CD4-positive, alpha-beta T cell (primary cell): ENCODE data around the gene PROX2. TPM values are rescaled to one million over a fixed set of nuclear protein-coding genes. Genes with fewer than 3 reads are reported as not detected.

ENCODE experiments used
- ATAC-seq: fragments of 200-7000 bp; cut with Tn5 transposase; one replicate; pipeline ENCODE4 v1.10.0; 2022; ENCODE audit warnings: mild to moderate bottlenecking; ENCODE audit not compliant: poor library complexity
- CTCF ChIA-PET: fragments of 350-600 bp; sonication (Branson Sonifier 250); formaldehyde crosslinking; loops from one replicate; lab custom pipeline; 2021; ENCODE audit warnings: antibody characterized with exemption, inconsistent platforms; lab: Charles Lee
- POLR2A ChIA-PET: fragments of 350-600 bp; sonication (Branson Sonifier 250); formaldehyde crosslinking; loops from one replicate; lab custom pipeline; 2021; ENCODE audit warnings: antibody characterized with exemption, inconsistent platforms; lab: Charles Lee
- DNase-seq, 14 experiments: peaks; one replicate each; pipeline ENCODE4 v3.0.0-alpha.2; 2013 to 2020; ENCODE audit warnings: mixed read lengths in 2 of 14
- H3K27ac ChIP-seq, 2 donors: one replicate each; pipeline versions ENCODE4 v1.5.1 to v1.7.0; 2013; ENCODE audit warnings: low read length in 2 of 2, low read depth in 1 of 2, mild to moderate bottlenecking in 1 of 2
- H3K27me3 ChIP-seq, 2 experiments: 1 replicate in 1 of 2; 2 replicates in 1 of 2; pipeline versions ENCODE4 v1.6.1 to v1.7.0; 2013; ENCODE audit warnings: low read length in 2 of 2, control low read depth in 1 of 2, mild to moderate bottlenecking in 1 of 2, moderate library complexity in 1 of 2; ENCODE audit not compliant: insufficient read depth in 2 of 2, control insufficient read depth in 1 of 2
- H3K36me3 ChIP-seq: one replicate; pipeline ENCODE4 v1.6.1; 2013; ENCODE audit warnings: low read length, control low read depth; ENCODE audit not compliant: insufficient read depth
- H3K4me1 ChIP-seq: one replicate; pipeline ENCODE4 v1.6.1; 2013; ENCODE audit warnings: low read length, control low read depth; ENCODE audit not compliant: insufficient read depth
- H3K4me3 ChIP-seq: one replicate; pipeline ENCODE4 v1.5.1; 2013; ENCODE audit warnings: mild to moderate bottlenecking, low read length, moderate library complexity
- H3K9me3 ChIP-seq, 2 experiments: 1 replicate in 1 of 2; 2 replicates in 1 of 2; pipeline versions ENCODE4 v1.6.1 to v1.7.0; 2013; ENCODE audit warnings: low read length in 2 of 2, mild to moderate bottlenecking in 2 of 2, control low read depth in 1 of 2, moderate library complexity in 1 of 2; ENCODE audit not compliant: control insufficient read depth in 1 of 2, insufficient read depth in 1 of 2
- H3K27ac Mint-ChIP-seq: one replicate; pipeline ENCODE4 v1.8.0; 2020; ENCODE audit warnings: mixed read lengths
- H3K27me3 Mint-ChIP-seq: one replicate; pipeline ENCODE4 v1.8.0; 2021; ENCODE audit warnings: mixed read lengths
- H3K36me3 Mint-ChIP-seq: one replicate; pipeline ENCODE4 v1.8.0; 2021; ENCODE audit warnings: low read depth, mixed read lengths
- H3K4me1 Mint-ChIP-seq: one replicate; pipeline ENCODE4 v1.8.0; 2021; ENCODE audit warnings: low read depth, mixed read lengths
- H3K4me3 Mint-ChIP-seq: one replicate; pipeline ENCODE4 v1.8.0; 2020; ENCODE audit warnings: mild to moderate bottlenecking, mixed read lengths
- H3K9me3 Mint-ChIP-seq: one replicate; pipeline ENCODE4 v1.8.0; 2020; ENCODE audit warnings: mixed read lengths
- CTCF ChIP-seq: fragments of 200-600 bp; IDR thresholded peaks from one replicate; pipeline ENCODE4 v1.8.0; 2022; ENCODE audit warnings: antibody characterized with exemption, mild to moderate bottlenecking
- intact Hi-C, 2 experiments: fragments of 100-400 bp; cut with DNase I in 1 of 2; cut with micrococcal nuclease in 1 of 2; formaldehyde crosslinking; loops; one replicate each; pipeline versions ENCODE4 v1.15.1 to v1.9.0; 2023 to 2025; cut with DNase I, micrococcal nuclease
- total RNA-seq, 174 experiments: library from RNA in 2 of 174; stranded (reverse) in 2 of 174; gene quantifications; one replicate each; pipeline ENCODE4 v1.2.3 and lab custom pipeline; 2021 to 2026

PROX2 gene
- total RNA-seq, 2 experiments from 2014 or later, result 0.25 TPM; not detected in 1

GRCh38 chr14:74909501-74909900 lies 33.6 kb upstream of the PROX2 start:
- Histone ChIP-seq H3K36me3 (peaks cover 11% of the 10 kb centered on the region), H3K9me3 (no peaks in the 10 kb centered on the region), H3K4me3 (no peak overlapping the region), H3K27me3 (no peaks in the 10 kb centered on the region), H3K27ac (no peak overlapping the region), H3K4me1 (peaks cover 13% of the 10 kb centered on the region)
- Mint-ChIP-seq H3K4me3 (no peak overlapping the region), H3K36me3 (peaks cover 10% of the 10 kb centered on the region), H3K9me3 (no peaks in the 10 kb centered on the region), H3K27ac (no peak overlapping the region), H3K27me3 (no peaks in the 10 kb centered on the region), H3K4me1 (peaks cover 5% of the 10 kb centered on the region)
- intact Hi-C loops, result no loop called here
- no peak for DNase-seq
- ATAC-seq, result no peak
- ChIA-PET POLR2A (interaction anchor here (1.2 kb wide), 1 partner anchor 49 kb away, joined by 4 read pairs; no protein-coding TSS in a partner anchor), CTCF (no interaction called here)
- TF ChIP-seq CTCF, result no peak

- ChIA-PET POLR2A (interaction anchor here (1.1 to 1.2 kb wide), 2 partner anchors 18 to 48 kb away, joined by 3 to 4 read pairs; no protein-coding TSS in a partner anchor), CTCF (no interaction called here)
- Mint-ChIP-seq H3K27me3 (no peaks in the 10 kb centered on the region), H3K4me3 (no peak overlapping the region), H3K9me3 (no peaks in the 10 kb centered on the region), H3K36me3 (peaks cover 16% of the 10 kb centered on the region), H3K4me1 (peaks cover 5% of the 10 kb centered on the region), H3K27ac (no peak overlapping the region)
- intact Hi-C loops, result no loop called here
- Histone ChIP-seq H3K27me3 (no peaks in the 10 kb centered on the region), H3K27ac (no peak overlapping the region), H3K36me3 (peaks cover 14% of the 10 kb centered on the region), H3K4me1 (peaks cover 13% of the 10 kb centered on the region), H3K4me3 (no peak overlapping the region), H3K9me3 (no peaks in the 10 kb centered on the region)
- ATAC-seq, result no peak
- DNase-seq, result no peak
- TF ChIP-seq CTCF, result no peak
Measured at GRCh38 chr14:74908861-74909341, 33.0 kb upstream of the PROX2 start.

- Histone ChIP-seq H3K4me1 (peaks cover 13% of the 10 kb centered on the region), H3K9me3 (no peaks in the 10 kb centered on the region), H3K36me3 (peaks cover 25% of the 10 kb centered on the region), H3K27ac (no peak overlapping the region), H3K4me3 (no peak overlapping the region), H3K27me3 (no peaks in the 10 kb centered on the region)
- no peak for TF ChIP-seq CTCF
- H3K9me3 Mint-ChIP-seq, result no peaks in the 10 kb centered on the region
- intact Hi-C loops, result loop anchor here in 1 of 2 experiments (2.0 kb wide), 1 partner anchor 181 kb away; no protein-coding TSS in a partner anchor
- POLR2A ChIA-PET, result interaction anchor here (1.0 to 1.4 kb wide), 3 partner anchors 16 to 69 kb away, joined by 3 to 6 read pairs (median 4); no protein-coding TSS in a partner anchor
- H3K4me3 Mint-ChIP-seq, result no peak overlapping the region
- H3K36me3 Mint-ChIP-seq, result peaks cover 26% of the 10 kb centered on the region
- DNase-seq, result no peak
- no peaks in the 10 kb centered on the region for H3K27me3 Mint-ChIP-seq
- CTCF ChIA-PET, result interaction anchor here (6.5 kb wide), 1 partner anchor 48 kb away, joined by 160 read pairs; no protein-coding TSS in a partner anchor
- H3K27ac Mint-ChIP-seq, result no peak overlapping the region
- no peak for ATAC-seq
- H3K4me1 Mint-ChIP-seq, result peaks cover 5% of the 10 kb centered on the region
Measured at GRCh38 chr14:74907744-74908143, 31.8 kb upstream of the PROX2 start.
